ENCODE results near the gene GARIN1A. TPM values are rescaled to one million over a fixed set of nuclear protein-coding genes. Genes with fewer than 3 reads are reported as not detected.

Gene GARIN1A
- total RNA-seq, 1 experiment from 2014 or later, result 0.16 TPM

DNA sequence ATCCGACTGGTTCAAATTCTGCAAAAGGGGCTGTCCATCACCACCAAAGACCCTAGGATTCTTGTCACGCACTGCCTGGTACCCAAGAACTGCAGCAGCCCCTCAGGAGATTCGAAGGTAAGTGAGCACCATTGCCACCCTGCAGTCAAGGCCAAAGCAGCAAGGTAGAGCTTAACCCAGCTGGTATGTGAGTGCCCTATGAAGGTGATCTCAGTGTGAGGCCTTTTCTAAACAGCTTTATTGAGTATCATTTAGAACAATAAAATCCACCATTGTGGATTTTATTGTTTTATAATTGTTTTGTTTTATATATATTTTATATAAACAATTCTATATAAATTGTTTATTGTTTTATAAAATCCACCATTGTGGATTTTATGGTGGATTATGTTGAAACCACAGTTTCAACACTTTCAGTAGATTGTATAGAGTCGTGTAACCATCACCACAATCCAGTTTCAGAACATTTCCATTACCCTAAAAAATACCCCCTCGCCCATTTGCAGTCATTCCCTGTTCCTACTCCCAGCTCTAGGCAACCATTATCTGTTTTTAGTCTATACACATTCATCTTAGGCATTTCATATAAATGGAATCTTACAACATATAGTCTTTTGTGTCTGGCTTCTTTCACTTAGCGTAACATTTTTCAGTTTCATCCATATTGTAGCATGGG is 47.0 kb downstream of the GARIN1A start:
- Histone ChIP-seq H3K36me3 (no peaks in the 10 kb centered on the region), H3K27me3 (no peaks in the 10 kb centered on the region), H3K4me1 (peaks cover 1% of the 10 kb centered on the region; the same call in 1 of the 2 replicates), H3K27ac (no peak overlapping the region), H3K4me3 (no peak overlapping the region), H3K9me3 (replicated peaks) (no peaks in the 10 kb centered on the region)
- no peak for DNase-seq

DNA sequence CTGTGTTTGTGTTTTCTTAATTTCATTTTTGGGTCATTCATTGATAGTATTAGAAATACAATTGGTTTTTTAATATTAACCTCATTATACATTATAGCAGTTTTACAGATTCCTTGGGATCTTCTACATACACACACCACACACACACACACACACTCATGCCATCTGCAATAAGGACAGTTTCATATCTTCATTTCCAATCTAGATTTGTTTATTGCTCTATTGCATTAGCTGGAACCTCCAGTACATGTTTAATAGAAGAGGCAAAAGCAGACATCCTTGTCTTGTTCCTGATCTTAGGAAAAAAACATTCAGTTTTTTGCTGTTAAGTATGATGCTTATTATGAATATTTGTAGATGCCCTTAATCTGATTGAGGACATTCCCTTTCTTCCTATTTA is 49.3 kb downstream of the GARIN1A start:
- DNase-seq, result no peak
- Histone ChIP-seq H3K4me3 (no peak overlapping the region), H3K4me1 (no peaks in the 10 kb centered on the region), H3K27me3 (no peaks in the 10 kb centered on the region), H3K36me3 (no peaks in the 10 kb centered on the region), H3K27ac (no peak overlapping the region), H3K9me3 (replicated peaks) (no peaks in the 10 kb centered on the region)

Other genes starting within 250 kb of the GARIN1A start
- gene HILPDA, start 216.4 kb upstream of the GARIN1A start, total RNA-seq (2014; rRNA removed; shearing (Covaris generic)), result 33.1 and 34.6 TPM in 2 replicates
- 45.4 and 46.6 TPM in 2 replicates for gene METTL2B, start 195.5 kb upstream of the GARIN1A start, total RNA-seq (2014; rRNA removed; shearing (Covaris generic))
- gene CALU, start 67.1 kb downstream of the GARIN1A start, total RNA-seq (2014; rRNA removed; shearing (Covaris generic)), result 290 and 291 TPM in 2 replicates
- gene OPN1SW, start 103.5 kb downstream of the GARIN1A start, total RNA-seq (2014; rRNA removed; shearing (Covaris generic)), result not detected in 2 replicates
- 11.8 and 16.5 TPM in 2 replicates for gene CCDC136, start 119.7 kb downstream of the GARIN1A start, total RNA-seq (2014; rRNA removed; shearing (Covaris generic))
- 158 and 172 TPM in 2 replicates for gene FLNC, start 158.1 kb downstream of the GARIN1A start, total RNA-seq (2014; rRNA removed; shearing (Covaris generic))
- 95.8 and 115 TPM in 2 replicates for gene ATP6V1F, start 190.6 kb downstream of the GARIN1A start, total RNA-seq (2014; rRNA removed; shearing (Covaris generic))
- 0.20 and 0.38 TPM in 2 replicates for gene KCP, start 238.4 kb downstream of the GARIN1A start, total RNA-seq (2014; rRNA removed; shearing (Covaris generic))